GM18867 (cell line): Measurements from ENCODE around the gene CAMTA1.

ENCODE experiments used
- ATAC-seq: cut with Tn5 transposase; IDR thresholded peaks from one replicate; pipeline ENCODE4 v1.9.1; 2021; ENCODE audit warnings: mild to moderate bottlenecking, moderate library complexity; ENCODE audit not compliant: unreplicated experiment

CAMTA1 gene

GRCh38 chr1:6953907-6954364 is 168.7 kb downstream of the CAMTA1 start:
- no peak for ATAC-seq

DNA sequence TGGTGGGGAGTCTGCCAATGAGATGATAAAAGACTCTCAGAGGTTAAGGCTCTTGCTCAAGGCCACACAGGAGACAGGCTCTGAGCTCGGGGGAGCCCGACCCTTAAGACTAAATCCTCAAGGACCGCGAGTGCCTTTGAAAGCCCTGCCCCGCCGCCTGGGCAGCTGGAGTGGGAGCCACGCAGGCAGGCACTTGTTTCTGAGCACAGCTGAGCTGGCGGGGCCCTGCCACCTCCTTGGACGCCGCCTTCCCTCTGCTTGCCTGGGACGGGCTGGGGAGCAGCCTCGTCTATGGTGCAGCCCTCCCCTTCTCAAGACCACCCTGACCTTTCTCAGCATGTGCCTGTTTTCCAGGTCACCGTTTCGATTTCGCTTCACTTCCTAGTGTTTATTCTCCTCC is 169.3 kb downstream of the CAMTA1 start:
- ATAC-seq = no peak

DNA sequence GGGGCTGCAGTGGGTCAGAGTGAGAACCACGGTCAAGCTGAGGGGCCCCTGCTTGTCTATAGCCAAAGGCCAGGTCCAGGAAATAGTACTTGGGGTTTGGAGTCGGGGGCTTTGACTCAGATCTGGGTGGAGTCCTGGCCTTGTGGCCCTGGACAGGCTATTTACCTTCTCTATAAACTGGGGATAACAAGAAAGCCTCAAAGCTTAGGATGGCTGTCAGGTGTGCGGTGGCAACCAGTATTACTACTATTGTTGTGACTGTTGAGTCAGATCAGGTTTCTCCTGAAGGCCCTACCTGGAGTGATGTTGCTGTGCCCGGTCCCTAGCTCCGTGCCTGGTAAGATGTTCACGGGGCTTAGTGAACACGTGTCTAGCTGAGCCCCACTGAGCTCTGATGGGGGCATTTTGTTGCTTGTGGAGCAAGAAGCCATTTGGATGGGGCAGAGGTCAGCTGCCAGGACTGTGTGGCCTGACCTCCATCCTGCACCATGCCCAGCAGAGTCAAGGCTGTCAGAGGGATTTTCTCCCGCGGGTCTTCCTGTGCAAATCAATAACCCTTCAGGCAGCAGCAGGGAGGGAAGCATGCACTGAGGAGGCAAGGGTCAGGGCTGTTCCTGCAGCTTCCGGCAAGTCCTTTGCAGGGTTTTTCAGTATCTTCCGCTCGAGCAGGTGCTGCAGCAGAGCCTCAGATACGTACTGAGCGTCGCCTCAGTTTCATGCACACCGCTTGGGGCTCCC is 170.3 kb downstream of the CAMTA1 start:
- no peak for ATAC-seq

DNA sequence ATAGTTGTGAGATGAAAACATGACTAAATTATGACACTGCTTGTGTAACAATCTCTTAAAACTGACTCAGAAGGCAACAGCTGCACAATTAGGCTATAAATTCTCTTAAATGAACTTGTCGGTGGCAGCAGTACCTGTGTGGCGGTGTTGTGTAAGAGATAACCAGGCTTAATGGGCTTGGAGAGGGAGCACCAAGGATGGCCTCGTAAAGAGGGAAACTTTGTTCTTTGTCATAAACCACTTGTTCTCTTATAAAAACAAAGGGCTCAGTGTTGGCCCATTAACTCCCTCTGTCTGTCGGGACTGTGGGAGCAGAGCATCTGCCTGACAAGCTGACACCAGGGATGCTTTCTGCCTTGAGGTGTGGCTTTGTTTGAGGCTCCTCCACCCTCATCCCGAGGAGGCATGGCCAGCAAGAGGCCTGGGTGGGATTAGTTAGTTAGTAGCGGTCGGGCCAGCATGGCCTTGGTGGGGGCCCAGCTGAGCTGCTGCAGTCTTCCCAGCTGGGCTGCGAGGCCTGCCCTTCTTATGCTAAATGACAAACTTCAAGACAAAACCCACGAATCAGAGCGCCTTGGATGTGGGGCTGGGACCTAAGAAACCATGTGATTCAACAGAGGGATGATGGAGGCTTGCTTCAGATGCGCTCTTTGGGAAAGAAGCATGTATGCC is 171.4 kb downstream of the CAMTA1 start:
- no peak for ATAC-seq

DNA sequence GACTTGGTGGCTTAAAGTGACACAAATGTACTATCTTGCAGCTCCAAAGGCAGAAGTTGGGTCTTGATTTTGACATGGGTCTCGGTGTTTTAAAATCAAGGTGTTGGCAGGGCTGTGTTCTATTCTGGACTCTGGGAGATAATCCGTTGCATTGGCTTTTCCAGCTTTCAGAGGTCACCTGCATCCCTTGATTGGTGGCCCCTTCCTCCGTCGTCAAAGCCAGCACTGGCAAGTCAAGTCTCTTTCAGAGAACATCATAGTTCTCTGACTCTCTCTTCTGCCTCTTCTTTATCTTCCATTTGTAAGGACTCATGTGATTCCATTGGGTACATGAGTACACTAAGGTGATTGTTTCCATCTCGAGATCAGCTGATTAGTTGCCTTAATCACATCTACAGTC is 172.1 kb downstream of the CAMTA1 start:
- no peak for ATAC-seq

GRCh38 chr1:6958407-6959030 is 173.3 kb downstream of the CAMTA1 start:
- ATAC-seq = no peak

- ATAC-seq = no peak
Observed at GRCh38 chr1:6959491-6959890, 174.2 kb downstream of the CAMTA1 start.

GRCh38 chr1:6960291-6960811 is 175.1 kb downstream of the CAMTA1 start:
- ATAC-seq = no peak

DNA sequence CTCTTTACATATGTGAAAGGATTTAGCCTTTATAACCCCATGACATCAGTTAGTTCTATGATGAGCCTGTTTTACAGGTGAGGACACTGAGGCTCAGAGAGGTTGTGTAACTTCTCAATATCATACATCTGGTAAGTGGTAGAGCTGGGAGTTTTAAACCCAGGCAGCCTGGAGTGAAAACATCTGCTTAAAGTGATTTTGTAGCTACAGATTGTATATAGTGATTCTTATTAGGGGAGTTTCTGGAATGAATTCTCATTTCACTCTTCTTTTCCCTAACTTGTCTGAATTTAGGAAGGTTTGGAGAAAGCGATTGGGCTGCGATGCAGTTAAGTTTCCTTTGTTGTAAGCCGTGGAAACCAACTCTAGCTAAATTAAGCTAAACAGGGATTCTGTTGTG is 175.6 kb downstream of the CAMTA1 start:
- no peak for ATAC-seq

DNA sequence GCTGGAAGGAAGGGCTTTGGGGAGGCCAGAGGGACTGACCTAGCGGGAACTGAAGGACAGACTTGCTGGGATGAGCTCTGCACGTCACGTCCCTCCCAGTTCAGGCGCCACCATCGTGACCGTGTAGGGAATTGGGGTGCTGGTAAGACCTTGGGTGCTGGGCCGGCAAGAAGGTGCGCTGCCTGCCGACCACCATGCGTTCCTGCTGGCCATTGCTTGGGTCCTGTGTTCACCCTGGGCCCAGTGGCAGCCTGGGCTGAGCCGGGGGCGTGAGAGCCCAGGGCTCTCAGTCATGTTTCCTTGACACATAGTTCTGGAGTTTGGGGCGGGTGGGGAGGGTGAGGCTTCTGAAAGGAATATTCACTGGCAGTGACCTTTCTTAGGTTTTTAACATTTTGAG is 176.0 kb downstream of the CAMTA1 start:
- no peak for ATAC-seq

DNA sequence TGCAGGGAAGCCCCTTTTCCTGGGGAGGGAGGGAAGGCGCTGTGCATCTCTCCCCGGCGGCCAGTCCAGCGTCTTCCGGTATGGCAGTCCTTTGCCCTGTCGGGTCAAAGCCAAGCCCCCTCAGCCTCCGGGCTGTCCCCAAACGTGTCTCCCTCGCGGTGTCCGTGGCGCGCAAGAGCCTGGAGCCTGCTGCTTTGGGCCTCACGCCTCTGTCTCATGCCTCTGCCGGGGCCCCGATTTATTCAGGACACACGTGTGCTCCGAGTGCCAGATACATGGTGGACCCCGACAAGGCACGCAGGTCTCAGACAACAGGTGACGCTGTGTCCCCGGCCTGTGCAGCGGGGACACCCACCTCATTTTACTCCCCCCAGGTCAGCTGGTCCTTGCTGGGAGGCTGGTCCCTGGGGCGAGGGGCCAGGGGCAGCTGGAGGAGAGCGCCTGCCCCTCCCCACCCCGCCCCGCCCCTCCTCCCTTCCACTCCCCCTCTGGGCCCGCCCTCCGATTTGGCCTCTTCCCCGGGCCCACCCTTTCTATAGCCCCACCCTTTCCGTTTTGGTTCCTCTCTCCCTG is 176.7 kb downstream of the CAMTA1 start:
- ATAC-seq = no peak

- no peak for ATAC-seq
Observed at GRCh38 chr1:6962478-6962995, 177.3 kb downstream of the CAMTA1 start.

DNA sequence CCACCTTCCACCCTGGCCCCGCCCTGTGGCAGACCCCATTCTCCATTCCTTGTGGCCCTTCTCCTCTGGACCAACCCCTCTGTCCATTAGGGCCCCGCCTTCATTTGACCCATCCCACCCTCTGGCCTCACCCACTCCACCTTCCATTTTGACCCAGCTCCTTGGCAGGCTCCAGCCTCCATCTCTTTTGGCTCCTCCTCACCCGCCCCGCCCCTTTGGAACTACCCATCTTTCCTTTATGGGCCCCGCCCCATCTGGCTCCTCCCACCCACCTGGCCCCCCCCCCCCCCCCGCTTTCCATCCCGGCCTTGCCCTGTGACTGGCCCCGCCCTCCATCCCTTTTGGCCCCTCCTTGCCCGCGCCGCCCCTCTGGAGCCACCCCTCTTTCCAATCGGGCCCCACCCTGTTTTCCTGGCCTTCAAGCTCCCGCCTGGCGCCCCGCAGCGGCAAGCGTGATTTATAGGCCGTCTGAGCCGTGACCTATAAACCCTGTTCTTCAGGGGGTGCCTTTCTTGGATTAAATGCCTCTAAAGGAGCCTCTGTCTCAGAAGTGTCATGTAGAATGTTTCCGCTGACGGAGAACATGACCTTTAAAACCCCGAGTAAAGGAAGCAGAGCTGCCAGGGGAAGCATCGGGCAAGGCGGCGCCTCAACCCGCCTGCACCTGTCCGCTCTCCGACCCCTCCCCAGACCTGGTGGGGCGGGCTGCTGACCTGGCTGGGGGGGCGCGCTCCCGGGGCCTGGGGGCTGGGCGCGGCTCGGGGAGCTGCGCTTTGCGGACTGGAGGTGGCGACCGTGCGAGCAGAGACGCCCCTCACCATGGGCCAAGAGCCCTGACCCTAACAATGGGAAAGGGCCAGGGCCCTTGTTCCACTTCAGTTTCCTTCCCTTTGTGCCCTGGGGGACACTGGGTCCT is 178.0 kb downstream of the CAMTA1 start:
- ATAC-seq = no peak

DNA sequence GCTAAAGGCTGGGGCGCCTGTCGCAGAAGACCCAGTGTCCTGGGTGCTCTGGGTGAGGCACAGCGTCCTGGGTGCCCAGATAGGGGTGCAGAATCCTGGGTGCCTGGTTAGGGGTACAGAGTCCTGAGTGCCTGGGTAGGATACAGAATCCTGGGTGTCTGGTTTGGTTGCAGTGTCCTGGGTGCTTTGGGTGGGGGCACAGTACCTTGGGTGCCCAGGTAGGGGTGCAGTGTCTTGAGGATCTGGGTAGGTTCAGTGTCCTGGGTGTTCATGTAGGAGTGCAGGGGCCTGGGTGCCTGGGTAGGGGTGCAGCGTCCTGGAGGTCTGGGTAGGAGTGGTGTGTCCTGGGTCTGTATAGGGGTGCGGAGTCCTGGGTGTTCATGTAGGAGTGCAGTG is 178.7 kb downstream of the CAMTA1 start:
- no peak for ATAC-seq

GRCh38 chr1:6965083-6965934 is 180.1 kb downstream of the CAMTA1 start:
- ATAC-seq = no peak

GRCh38 chr1:6965935-6966241 is 180.6 kb downstream of the CAMTA1 start:
- ATAC-seq = no peak

DNA sequence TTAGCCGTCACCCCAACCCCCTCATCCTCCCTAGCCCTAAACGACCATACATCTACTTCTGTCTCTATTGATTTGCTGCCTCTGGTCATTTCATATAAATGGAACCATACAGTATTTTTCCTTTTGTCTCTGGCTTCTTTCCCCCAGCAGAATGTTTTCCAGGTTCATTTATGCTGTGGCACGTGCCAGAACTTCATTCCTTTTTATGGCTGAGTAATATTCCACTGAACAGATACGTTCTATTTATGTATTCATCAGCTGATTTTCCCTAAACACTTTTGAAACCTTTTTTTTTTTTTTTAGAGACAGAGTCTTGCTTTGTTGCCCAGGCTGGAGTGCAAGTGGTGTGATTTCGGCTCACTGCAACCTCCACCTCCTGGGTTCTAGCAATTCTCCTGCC is 181.1 kb downstream of the CAMTA1 start:
- ATAC-seq = no peak

DNA sequence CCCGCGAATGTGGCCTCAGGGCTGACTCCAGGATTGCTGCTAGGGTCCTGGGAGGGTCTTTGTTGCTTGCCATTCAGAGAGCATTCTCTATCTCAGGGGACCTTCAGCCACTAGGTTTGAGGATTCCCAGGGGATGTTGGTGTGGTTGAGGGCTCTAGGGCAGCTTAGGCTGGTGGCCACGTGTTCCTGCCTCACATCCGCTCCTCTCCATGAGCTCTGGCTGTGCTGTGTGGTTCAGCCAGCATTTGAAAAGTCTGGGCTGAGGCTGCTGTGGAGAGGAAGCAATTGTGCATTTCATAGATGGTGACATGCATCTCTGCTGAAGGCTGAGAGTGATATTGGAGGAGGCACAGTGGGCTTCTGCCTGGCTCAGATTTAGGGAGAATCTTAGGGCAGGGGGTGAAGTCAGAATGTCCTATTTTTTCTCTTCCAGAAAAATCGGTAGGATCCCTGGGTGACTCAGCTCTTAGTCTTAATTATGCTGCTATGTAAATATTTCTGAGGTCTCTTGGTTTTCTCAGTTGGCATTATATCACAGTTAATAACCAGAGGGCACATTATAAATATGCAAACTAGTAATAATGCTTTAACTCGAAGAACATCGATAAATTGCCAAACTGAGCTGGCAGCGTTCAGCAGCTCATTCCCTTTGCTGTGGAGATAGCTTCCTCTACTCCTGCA is 182.3 kb downstream of the CAMTA1 start:
- ATAC-seq = no peak

DNA sequence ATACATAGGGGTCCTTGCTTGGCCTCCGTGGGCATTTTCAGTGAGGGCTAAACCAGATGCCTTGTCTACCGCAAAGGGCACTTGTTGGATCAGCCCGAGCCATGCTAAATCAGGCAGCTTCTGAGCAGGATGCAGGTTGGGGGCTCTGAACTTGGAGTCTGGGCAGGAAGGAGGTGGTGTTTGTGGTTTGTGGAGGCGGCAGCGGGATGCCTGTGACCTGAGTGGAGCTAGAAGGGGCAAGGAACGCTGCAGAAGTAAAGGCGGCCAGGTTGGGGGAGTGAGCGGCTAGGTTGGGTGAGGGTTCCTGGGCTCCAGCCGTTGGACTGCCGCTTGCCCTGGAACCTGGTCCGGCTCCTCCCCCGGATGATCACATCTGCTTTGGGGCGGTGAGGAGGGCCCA is 183.9 kb downstream of the CAMTA1 start:
- no peak for ATAC-seq
